ENCODE measurements around the gene SMAD3. TPM values are rescaled to one million over a fixed set of nuclear protein-coding genes. Genes with fewer than 3 reads are reported as not detected.

The SMAD3 gene
- total and polyA plus RNA-seq, 4 donors = 4.0 to 12.2 (median 5.5) TPM

- peak overlapping the region; percentile 61 to 88 (median 82) for H3K4me3 ChIP-seq (ENCODE audit: low read depth in 1 of 3, low read length in 3 of 3)
- peaks cover 15 to 60% (median 43%) of the 10 kb centered on the region in 4 donors for H3K4me1 ChIP-seq (ENCODE audit: control insufficient read depth in 4 of 4, insufficient read depth in 4 of 4, low read length in 3 of 4)
- no peaks in the 10 kb centered on the region for H3K27me3 ChIP-seq (ENCODE audit: control insufficient read depth in 4 of 4, insufficient read depth in 4 of 4, low read length in 3 of 4)
- 2% methylated on average over 75 of the region's 75 CpGs for WGBS
- no peaks in the 10 kb centered on the region for H3K9me3 ChIP-seq (ENCODE audit: control insufficient read depth in 4 of 4, low read length in 3 of 4)
- H3K27ac ChIP-seq (ENCODE audit: low read depth in 1 of 2, low read length in 2 of 2) = peak overlapping the region; percentile 93 to 95
- no peak for DNase-seq (ENCODE audit: low spot score)
- H3K9ac ChIP-seq (ENCODE audit: low read depth in 1 of 2, low read length in 2 of 2) = peak overlapping the region; percentile 94 to 96
- no peaks in the 10 kb centered on the region for H3K36me3 ChIP-seq (ENCODE audit: control insufficient read depth in 4 of 4, insufficient read depth in 3 of 4, low read depth in 1 of 4, low read length in 3 of 4)
- TF ChIP-seq FOXA2 (IDR thresholded peaks at IDR 0.05) (no peak), ATF3 (IDR thresholded peaks at IDR 0.05) (no peak), GABPA (IDR thresholded peaks at IDR 0.05 in 1 of 2, conservative IDR thresholded peaks at IDR 0.05 in 1 of 2) (no peak), JUND (IDR thresholded peaks at IDR 0.05) (no peak), HNF4G (IDR thresholded peaks at IDR 0.05) (no peak), YY1 (IDR thresholded peaks at IDR 0.05) (no peak), EGR1 (IDR thresholded peaks at IDR 0.05; ENCODE audit: low read depth in 2 of 2) (no peak), NR2F2 (IDR thresholded peaks at IDR 0.05) (no peak), SP1 (IDR thresholded peaks at IDR 0.05) (no peak), RXRA (IDR thresholded peaks at IDR 0.05) (no peak), HNF4A (conservative IDR thresholded peaks at IDR 0.05) (no peak), FOXA1 (IDR thresholded peaks at IDR 0.05) (peak; percentile 4), TAF1 (conservative IDR thresholded peaks at IDR 0.05) (no peak), RAD21 (IDR thresholded peaks at IDR 0.05) (peak in 1 of 2 donors; percentile 30)
- TF ChIP-seq, protein P1, sequence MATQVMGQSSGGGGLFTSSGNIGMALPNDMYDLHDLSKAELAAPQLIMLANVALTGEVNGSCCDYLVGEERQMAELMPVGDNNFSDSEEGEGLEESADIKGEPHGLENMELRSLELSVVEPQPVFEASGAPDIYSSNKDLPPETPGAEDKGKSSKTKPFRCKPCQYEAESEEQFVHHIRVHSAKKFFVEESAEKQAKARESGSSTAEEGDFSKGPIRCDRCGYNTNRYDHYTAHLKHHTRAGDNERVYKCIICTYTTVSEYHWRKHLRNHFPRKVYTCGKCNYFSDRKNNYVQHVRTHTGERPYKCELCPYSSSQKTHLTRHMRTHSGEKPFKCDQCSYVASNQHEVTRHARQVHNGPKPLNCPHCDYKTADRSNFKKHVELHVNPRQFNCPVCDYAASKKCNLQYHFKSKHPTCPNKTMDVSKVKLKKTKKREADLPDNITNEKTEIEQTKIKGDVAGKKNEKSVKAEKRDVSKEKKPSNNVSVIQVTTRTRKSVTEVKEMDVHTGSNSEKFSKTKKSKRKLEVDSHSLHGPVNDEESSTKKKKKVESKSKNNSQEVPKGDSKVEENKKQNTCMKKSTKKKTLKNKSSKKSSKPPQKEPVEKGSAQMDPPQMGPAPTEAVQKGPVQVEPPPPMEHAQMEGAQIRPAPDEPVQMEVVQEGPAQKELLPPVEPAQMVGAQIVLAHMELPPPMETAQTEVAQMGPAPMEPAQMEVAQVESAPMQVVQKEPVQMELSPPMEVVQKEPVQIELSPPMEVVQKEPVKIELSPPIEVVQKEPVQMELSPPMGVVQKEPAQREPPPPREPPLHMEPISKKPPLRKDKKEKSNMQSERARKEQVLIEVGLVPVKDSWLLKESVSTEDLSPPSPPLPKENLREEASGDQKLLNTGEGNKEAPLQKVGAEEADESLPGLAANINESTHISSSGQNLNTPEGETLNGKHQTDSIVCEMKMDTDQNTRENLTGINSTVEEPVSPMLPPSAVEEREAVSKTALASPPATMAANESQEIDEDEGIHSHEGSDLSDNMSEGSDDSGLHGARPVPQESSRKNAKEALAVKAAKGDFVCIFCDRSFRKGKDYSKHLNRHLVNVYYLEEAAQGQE (IDR thresholded peaks at IDR 0.05) = no peak
- TF ChIP-seq, protein P2, sequence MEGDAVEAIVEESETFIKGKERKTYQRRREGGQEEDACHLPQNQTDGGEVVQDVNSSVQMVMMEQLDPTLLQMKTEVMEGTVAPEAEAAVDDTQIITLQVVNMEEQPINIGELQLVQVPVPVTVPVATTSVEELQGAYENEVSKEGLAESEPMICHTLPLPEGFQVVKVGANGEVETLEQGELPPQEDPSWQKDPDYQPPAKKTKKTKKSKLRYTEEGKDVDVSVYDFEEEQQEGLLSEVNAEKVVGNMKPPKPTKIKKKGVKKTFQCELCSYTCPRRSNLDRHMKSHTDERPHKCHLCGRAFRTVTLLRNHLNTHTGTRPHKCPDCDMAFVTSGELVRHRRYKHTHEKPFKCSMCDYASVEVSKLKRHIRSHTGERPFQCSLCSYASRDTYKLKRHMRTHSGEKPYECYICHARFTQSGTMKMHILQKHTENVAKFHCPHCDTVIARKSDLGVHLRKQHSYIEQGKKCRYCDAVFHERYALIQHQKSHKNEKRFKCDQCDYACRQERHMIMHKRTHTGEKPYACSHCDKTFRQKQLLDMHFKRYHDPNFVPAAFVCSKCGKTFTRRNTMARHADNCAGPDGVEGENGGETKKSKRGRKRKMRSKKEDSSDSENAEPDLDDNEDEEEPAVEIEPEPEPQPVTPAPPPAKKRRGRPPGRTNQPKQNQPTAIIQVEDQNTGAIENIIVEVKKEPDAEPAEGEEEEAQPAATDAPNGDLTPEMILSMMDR (IDR thresholded peaks at IDR 0.05; ENCODE audit: low read depth, low read length, missing input control) = no peak
These were observed 533 bp upstream of the SMAD3 start for GRCh38 chr15:67064607-67065530.

Data from liver (tissue), 9 donors.